Measurements from ENCODE around the gene ADAMTS4. TPM values are rescaled to one million over a fixed set of nuclear protein-coding genes. Genes with fewer than 3 reads are reported as not detected.
A peak's percentile ranks its signal among the peaks of the same experiment; 100 is the strongest.

Gene ADAMTS4
- total and polyA plus RNA-seq, 9 of the 15 experiments (the other 6 are each of a cell fraction or from before 2014, with no cell fraction given), result 0.07 to 3.7 (median 0.41) TPM

- TF ChIP-seq DEAF1 (CRISPR knock-in tag; IDR thresholded peaks at IDR 0.05), result no peak
- peak; percentile 81 for TF ChIP-seq EP400 (IDR thresholded peaks at IDR 0.05)
- TF ChIP-seq SUPT5H (IDR thresholded peaks at IDR 0.05), result peak; percentile 85
- TF ChIP-seq ZFP91 (CRISPR knock-in tag; IDR thresholded peaks at IDR 0.05), result peak; percentile 56; the same call in 1 of the 2 replicates
- no peak for TF ChIP-seq ZKSCAN3 (CRISPR knock-in tag; IDR thresholded peaks at IDR 0.05)
- no peak for TF ChIP-seq FOXJ3 (CRISPR knock-in tag; IDR thresholded peaks at IDR 0.05)
- TF ChIP-seq ATF4 (CRISPR knock-in tag; IDR thresholded peaks at IDR 0.05), result no peak; the same call in 1 of the 2 replicates
- TF ChIP-seq ZBTB8A (IDR thresholded peaks at IDR 0.05; ENCODE audit: partially characterized antibody), result no peak
- no peak for TF ChIP-seq ZC3H11A (IDR thresholded peaks at IDR 0.05; ENCODE audit: low read depth, low read length)
- peak; percentile 69; the same call in 1 of the 2 replicates for TF ChIP-seq MYC (IDR thresholded peaks at IDR 0.05; ENCODE audit: low read depth, low read length)
- no peak for TF ChIP-seq MYC (CRISPR knock-in tag; IDR thresholded peaks at IDR 0.05; ENCODE audit: borderline replicate concordance, low read depth)
- no peak for TF ChIP-seq MEF2D (tag; conservative IDR thresholded peaks at IDR 0.05; ENCODE audit: low read depth)
- TF ChIP-seq NFRKB (IDR thresholded peaks at IDR 0.05; ENCODE audit: low read depth), result peak; percentile 94; the same call in 1 of the 2 replicates
- TF ChIP-seq E2F4 (CRISPR knock-in tag; IDR thresholded peaks at IDR 0.05; ENCODE audit: low read depth), result no peak
- peak; percentile 96 for TF ChIP-seq HCFC1 (IDR thresholded peaks at IDR 0.05; ENCODE audit: low read depth, low read length)
- no peak for TF ChIP-seq IFI16 (CRISPR knock-in tag; IDR thresholded peaks at IDR 0.05)
- peak; percentile 7 to 69; a peak in 1 of 4 replicates for TF ChIP-seq SIN3A (IDR thresholded peaks at IDR 0.05; ENCODE audit: borderline replicate concordance in 2 of 2, control insufficient read depth in 1 of 2, low read depth in 2 of 2, low read length in 2 of 2)
- no peak for TF ChIP-seq STAT6 (CRISPR knock-in tag; IDR thresholded peaks at IDR 0.05)
- TF ChIP-seq DLX4 (CRISPR knock-in tag; IDR thresholded peaks at IDR 0.05), result no peak
Observed at GRCh38 chr1:161201836-161202712, 3.2 kb upstream of the ADAMTS4 start, which contains the start of gene NDUFS2 (continued).
